Motor neuron (in vitro differentiated cells): ENCODE data around the gene PLK2. TPM values are rescaled to one million over a fixed set of nuclear protein-coding genes. Genes with fewer than 3 reads are reported as not detected.

Source experiments
- ATAC-seq, 8 experiments: fragments of 200-7000 bp; cut with Tn5 transposase; replicated peaks in 6 of 8; 2 replicates each; pipeline ENCODE4 v1.8.0; 2021; ENCODE audit warnings: mild to moderate bottlenecking in 8 of 8, moderate library complexity in 8 of 8
- H3K27ac ChIP-seq, 2 donors: fragments of 250-450 bp; sonication (Bioruptor Pico); 2 replicates each; pipeline ENCODE4 v1.9.0; 2021; ENCODE audit warnings: antibody characterized with exemption in 2 of 2, mild to moderate bottlenecking in 2 of 2, moderate library complexity in 1 of 2
- H3K4me1 ChIP-seq, 2 donors: fragments of 250-450 bp; sonication (Bioruptor Pico); replicated peaks in 1 of 2; 2 replicates each; pipeline ENCODE4 v1.6.1; 2021; ENCODE audit warnings: antibody characterized with exemption in 2 of 2, mild to moderate bottlenecking in 2 of 2, moderate library complexity in 1 of 2
- H3K4me3 ChIP-seq, 5 donors: fragments of 250-450 bp; sonication (Bioruptor Pico); 2 replicates each; pipeline ENCODE4 v1.9.0; 2021; ENCODE audit warnings: antibody characterized with exemption in 5 of 5, mild to moderate bottlenecking in 5 of 5, moderate library complexity in 4 of 5
- WGBS, 10 experiments: fragments of 450-650 bp; shearing (Covaris generic); methylation state at CpG; one replicate each; pipeline ENCODE4 v1.0.0; 2022; 5-methylcytosine and 5-hydroxymethylcytosine counted together
- in situ Hi-C, 9 experiments: fragments of 400-800 bp; cut with MboI; loops; one replicate each; pipeline ENCODE4 v1.15.0; 2021; ENCODE audit warnings: low sequenced_read_pairs in 9 of 9, low pct_unique_long_range_greater_than_20kb in 2 of 9; ENCODE audit not compliant: unreplicated experiment in 9 of 9
- total RNA-seq, 8 experiments: library from RNA; unstranded; fragments of 300-600 nt; gene quantifications; 2 replicates each; pipeline versions ENCODE4 v1.2.3 to v1.2.4, GENCODE V29; 2022

Gene PLK2
- total RNA-seq, 8 experiments from 2014 or later: 43.5 to 242 (median 72.9) TPM

DNA sequence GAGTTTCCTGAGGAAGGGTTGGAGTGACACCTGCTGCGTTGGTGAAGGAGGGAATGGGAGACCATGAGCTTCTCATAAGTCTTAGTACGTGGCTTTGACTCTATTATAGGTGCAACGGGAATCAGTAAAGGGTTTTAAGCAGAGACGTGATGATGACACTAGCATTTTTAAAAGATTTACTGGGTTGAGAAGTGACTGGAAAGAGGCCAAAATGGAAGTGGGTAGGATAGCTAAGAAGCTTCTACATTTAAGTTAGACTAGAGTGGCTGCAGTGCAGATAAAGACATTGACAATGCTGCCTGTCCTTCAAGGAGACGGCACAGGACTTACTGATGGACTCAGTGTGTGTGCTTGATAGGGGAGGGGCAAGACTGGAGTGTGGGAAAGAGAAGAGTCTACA lies 37.5 kb upstream of the PLK2 start:
- Histone ChIP-seq H3K27ac (no peak overlapping the region), H3K4me3 (no peak overlapping the region), H3K4me1 (no peaks in the 10 kb centered on the region)
- ATAC-seq: no peak
- 37 to 100% (median 80%) methylated on average over 1 to 3 of the region's 5 CpGs; no CpG with 5 or more reads in 1 of the 10 experiments for WGBS, 10 experiments
- in situ Hi-C loops: loop anchor here in 3 of 9 experiments (25.0 kb wide), 2 partner anchors 340 to 365 kb away; no protein-coding TSS in a partner anchor

DNA sequence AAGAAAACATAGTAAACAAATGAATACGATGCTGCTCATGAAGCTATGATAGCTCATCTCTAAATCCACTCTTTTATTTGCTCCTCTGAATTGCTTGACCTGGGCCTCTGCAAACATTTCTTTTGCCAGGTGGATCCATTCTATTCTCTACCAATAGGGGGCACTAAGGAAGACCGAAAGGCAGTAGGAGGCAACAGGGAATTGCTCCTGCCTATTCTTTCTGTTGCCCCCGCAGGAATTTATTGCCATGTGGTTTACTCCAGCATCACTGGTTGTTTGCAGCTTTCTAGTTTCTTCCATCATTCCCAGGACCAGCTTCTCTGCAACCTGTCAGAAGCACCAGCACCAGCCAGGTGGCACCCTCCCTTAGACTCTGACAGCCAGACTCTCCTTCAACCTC lies 36.6 kb upstream of the PLK2 start:
- WGBS, 10 experiments: 0 to 100% (median 61%) methylated on average over 1 to 3 of the region's 3 CpGs
- ATAC-seq: no peak
- H3K27ac ChIP-seq: no peak overlapping the region
- H3K4me1 ChIP-seq: peaks cover 0 to 5% of the 10 kb centered on the region in 2 donors
- in situ Hi-C loops: loop anchor here in 3 of 9 experiments (25.0 kb wide), 2 partner anchors 341 to 366 kb away; no protein-coding TSS in a partner anchor
- H3K4me3 ChIP-seq: no peak overlapping the region

- Histone ChIP-seq H3K27ac (no peak overlapping the region), H3K4me1 (peaks cover 0 to 14% of the 10 kb centered on the region in 2 donors), H3K4me3 (no peak overlapping the region)
- ATAC-seq: no peak
- in situ Hi-C loops: loop anchor here in 3 of 9 experiments (25.0 kb wide), 2 partner anchors 344 to 369 kb away; no protein-coding TSS in a partner anchor
Observed at GRCh38 chr5:58493141-58493540, 33.3 kb upstream of the PLK2 start.

- in situ Hi-C loops: loop anchor here in 3 of 9 experiments (25.0 kb wide), 2 partner anchors 346 to 371 kb away; no protein-coding TSS in a partner anchor
- H3K4me3 ChIP-seq: no peak within 1 kb of the TSS
- no peak within 1 kb of the TSS for H3K27ac ChIP-seq
- H3K4me1 ChIP-seq: peaks cover 0 to 14% of the 10 kb centered on the region in 2 donors
- ATAC-seq: no peak
- 8 to 98% (median 93%) methylated on average over 3 to 6 of the region's 6 CpGs for WGBS, 10 experiments
Observed at GRCh38 chr5:58491216-58491892, 31.5 kb upstream of the PLK2 start, which contains the start of gene GAPT. TSS of gene GAPT (plus strand) at chr5:58491435. CDS start at chr5:58494537, 3,102 bp downstream.

DNA sequence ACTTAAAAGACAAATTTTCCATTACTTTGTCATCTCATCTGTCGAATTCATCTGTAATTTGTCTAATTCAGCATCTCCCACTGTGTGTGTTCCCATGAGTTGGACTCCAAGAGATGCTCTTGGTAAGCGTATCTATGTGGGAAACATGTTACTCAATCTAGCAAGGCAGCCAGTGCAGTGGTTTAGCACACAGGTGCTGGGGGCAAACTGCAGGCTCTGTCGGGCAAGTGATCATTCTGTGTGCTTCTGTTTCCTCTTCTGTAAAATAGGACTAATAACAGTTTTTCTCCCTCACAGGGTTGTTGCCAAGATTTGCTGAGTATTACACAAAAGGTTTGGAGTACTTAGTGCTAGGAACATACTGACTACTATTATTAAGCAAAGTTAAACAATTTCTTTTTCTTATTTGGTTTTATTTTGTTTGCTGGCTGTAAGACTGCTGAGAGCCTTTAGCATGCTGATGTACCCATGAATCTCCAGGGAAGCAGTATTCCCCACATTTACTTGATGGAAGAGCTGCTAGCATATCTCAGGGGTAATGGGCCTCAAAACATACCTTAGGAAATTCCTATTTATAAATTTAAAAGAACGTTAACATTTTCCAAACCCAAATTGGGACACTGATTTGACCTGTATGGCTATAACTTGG lies 30.6 kb upstream of the PLK2 start:
- peak in 1 of 8 experiments; percentile 91 for ATAC-seq
- Histone ChIP-seq H3K4me1 (peaks cover 0 to 14% of the 10 kb centered on the region in 2 donors), H3K4me3 (no peak overlapping the region), H3K27ac (no peak overlapping the region)
- in situ Hi-C loops: loop anchor here in 3 of 9 experiments (25.0 kb wide), 2 partner anchors 347 to 372 kb away; no protein-coding TSS in a partner anchor
- WGBS, 10 experiments: 8 to 72% (median 25%) methylated on average over 2 to 3 of the region's 4 CpGs; no CpG with 5 or more reads in 2 of the 10 experiments

DNA sequence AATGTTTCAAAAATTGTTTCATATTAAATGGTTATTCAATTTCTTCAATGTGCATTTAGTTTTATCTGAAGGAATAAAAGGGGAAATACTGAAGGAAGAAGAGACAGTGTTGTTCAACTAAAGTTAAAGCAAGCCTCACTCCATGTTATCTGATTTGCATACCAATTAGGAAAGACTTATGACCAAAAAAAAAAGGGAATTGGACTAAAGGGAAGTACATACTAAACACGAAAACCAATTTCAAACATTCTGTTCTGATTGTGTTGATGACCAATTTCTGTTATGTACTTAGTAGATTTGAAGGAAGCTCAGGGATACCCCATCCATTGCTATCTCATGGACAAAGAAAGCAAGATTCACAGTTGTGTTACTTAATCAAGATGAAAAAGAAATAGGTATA lies 26.4 kb upstream of the PLK2 start:
- WGBS, 10 experiments: 0 to 100% (median 66%) methylated on average over 1 of the region's 1 CpG; no CpG with 5 or more reads in 2 of the 10 experiments
- Histone ChIP-seq H3K27ac (no peak overlapping the region), H3K4me1 (peaks cover 0 to 8% of the 10 kb centered on the region in 2 donors), H3K4me3 (no peak overlapping the region)
- no peak for ATAC-seq
- in situ Hi-C loops: loop anchor here in 3 of 9 experiments (25.0 kb wide), 2 partner anchors 351 to 376 kb away; no protein-coding TSS in a partner anchor

GRCh38 chr5:58484505-58484904 lies 24.6 kb upstream of the PLK2 start:
- ATAC-seq: no peak
- 20 to 100% (median 89%) methylated on average over 1 to 3 of the region's 4 CpGs; no CpG with 5 or more reads in 4 of the 10 experiments for WGBS, 10 experiments
- in situ Hi-C loops: loop anchor here in 3 of 9 experiments (25.0 kb wide), 2 partner anchors 353 to 378 kb away; no protein-coding TSS in a partner anchor

GRCh38 chr5:58482536-58482935 lies 22.6 kb upstream of the PLK2 start:
- WGBS, 10 experiments: 33 to 100% (median 50%) methylated on average over 1 of the region's 1 CpG; no CpG with 5 or more reads in 5 of the 10 experiments
- in situ Hi-C loops: loop anchor here in 3 of 9 experiments (25.0 kb wide), 2 partner anchors 355 to 380 kb away; no protein-coding TSS in a partner anchor
- no peak overlapping the region for H3K27ac ChIP-seq
- no peak overlapping the region for H3K4me3 ChIP-seq
- H3K4me1 ChIP-seq: no peaks in the 10 kb centered on the region
- peak in 3 of 8 experiments; percentile 7 to 16 (median 12) for ATAC-seq

More at GRCh38 chr5:58484505-58484904, 24.6 kb upstream of the PLK2 start:
- no peak overlapping the region for H3K27ac ChIP-seq
- H3K4me3 ChIP-seq: no peak overlapping the region
- no peaks in the 10 kb centered on the region for H3K4me1 ChIP-seq

DNA sequence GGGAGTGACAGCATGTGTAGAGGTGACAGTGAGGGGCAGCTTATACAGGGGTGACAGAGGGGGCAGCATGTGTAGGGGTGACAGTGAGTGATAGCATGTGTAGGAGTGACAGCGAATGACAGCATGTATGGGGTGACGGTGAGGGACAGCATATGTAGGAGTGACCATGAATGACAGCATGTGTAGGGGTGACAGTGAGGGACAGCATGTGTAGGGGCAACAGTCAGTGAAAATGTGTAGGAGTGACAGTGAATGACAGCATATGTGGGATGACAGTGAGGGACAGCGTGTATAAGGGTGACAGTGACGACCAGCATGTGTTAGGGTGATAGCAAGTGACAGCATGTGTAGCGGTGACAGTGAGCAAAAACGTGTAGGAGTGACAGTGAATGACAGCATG lies 21.9 kb upstream of the PLK2 start:
- no peak for ATAC-seq
- H3K4me1 ChIP-seq: no peaks in the 10 kb centered on the region
- 48 to 100% (median 74%) methylated on average over 1 to 3 of the region's 6 CpGs; no CpG with 5 or more reads in 7 of the 10 experiments for WGBS, 10 experiments
- no peak overlapping the region for H3K27ac ChIP-seq
- in situ Hi-C loops: loop anchor here in 3 of 9 experiments (25.0 kb wide), 2 partner anchors 355 to 380 kb away; no protein-coding TSS in a partner anchor
- H3K4me3 ChIP-seq: no peak overlapping the region

DNA sequence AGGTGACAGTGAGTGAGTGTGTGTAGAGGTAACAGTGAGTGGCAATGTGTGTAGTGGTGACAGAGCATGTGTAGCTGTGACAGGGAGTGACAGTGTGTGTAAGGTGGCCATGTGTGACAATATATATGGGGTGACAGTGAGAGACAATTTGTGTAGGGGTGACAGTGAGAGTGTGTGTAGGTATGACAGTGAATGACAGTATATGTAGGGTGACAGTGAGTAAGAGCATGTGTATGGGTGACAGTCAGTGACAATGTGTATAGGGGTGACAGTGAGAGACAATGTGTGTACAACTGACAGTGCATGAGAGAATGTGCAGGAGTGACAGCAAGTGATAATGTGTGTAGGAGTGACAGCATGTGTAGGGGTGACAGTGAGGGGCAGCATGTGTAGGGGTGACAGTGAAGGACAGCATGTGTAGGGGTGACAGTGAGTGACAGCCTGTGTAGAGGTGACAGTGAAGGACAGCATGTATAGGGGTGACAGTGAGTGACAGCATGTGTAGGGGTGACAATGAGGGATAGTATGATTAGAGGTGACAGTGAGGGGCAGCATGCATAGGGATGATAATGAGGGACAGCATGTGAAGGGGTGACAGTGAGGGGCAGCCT lies 21.3 kb upstream of the PLK2 start:
- in situ Hi-C loops: loop anchor here in 3 of 9 experiments (25.0 kb wide), 2 partner anchors 356 to 381 kb away; no protein-coding TSS in a partner anchor
- Histone ChIP-seq H3K4me1 (no peaks in the 10 kb centered on the region), H3K4me3 (no peak overlapping the region), H3K27ac (no peak overlapping the region)
- ATAC-seq: no peak

DNA sequence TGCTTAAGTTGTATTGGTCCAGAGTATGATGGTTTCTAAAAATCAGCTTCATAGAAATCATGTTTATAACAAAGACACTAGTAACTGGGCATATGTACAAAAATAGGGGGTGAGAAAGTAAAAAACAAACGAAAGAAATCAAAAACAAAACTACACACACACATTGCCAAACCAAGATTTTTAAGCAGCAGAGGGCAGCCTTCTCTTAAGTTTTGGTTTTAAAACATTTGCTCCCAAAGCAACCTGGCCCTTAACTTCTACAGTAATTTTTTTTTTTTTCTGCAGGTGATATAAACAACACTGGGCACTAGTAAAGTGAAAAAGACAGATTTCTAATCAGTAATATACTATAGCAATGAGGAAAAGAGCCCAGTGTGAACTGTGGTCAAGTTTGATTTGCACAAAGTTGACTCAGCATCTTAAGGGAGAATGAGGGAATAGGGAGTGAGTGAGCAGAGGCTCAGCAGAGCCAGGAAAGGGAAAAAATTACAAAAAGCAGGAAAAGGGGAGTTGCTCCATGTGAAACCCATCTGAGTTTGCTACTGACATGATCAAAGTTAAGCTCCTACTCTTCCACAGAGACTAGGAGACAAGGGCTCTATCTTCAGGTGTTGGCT lies 18.0 kb upstream of the PLK2 start:
- Histone ChIP-seq H3K4me1 (no peaks in the 10 kb centered on the region), H3K27ac (no peak overlapping the region), H3K4me3 (no peak overlapping the region)
- in situ Hi-C loops: loop anchor here in 3 of 9 experiments (25.0 kb wide), 2 partner anchors 359 to 384 kb away; no protein-coding TSS in a partner anchor
- WGBS, 10 experiments: 0 to 50% (median 30%) methylated on average over 1 of the region's 1 CpG; no CpG with 5 or more reads in 3 of the 10 experiments
- peak in 2 of 8 experiments; percentile 73 to 78 for ATAC-seq

- no peak for ATAC-seq
Observed at GRCh38 chr5:58475404-58475803, 15.5 kb upstream of the PLK2 start.

More at GRCh38 chr5:58475404-58475803, 15.5 kb upstream of the PLK2 start:
- Histone ChIP-seq H3K27ac (no peak overlapping the region), H3K4me1 (no peaks in the 10 kb centered on the region), H3K4me3 (no peak overlapping the region)
- 0 to 100% (median 32%) methylated on average over 1 to 3 of the region's 3 CpGs; no CpG with 5 or more reads in 5 of the 10 experiments for WGBS, 10 experiments
- in situ Hi-C loops: loop anchor here in 3 of 9 experiments (25.0 kb wide), 2 partner anchors 362 to 387 kb away; no protein-coding TSS in a partner anchor
